SK-N-DZ (cell line): ENCODE results near the gene ALKAL2.

Experiments
- DNase-seq: peaks from one replicate; pipeline ENCODE4 v3.0.0-alpha.2; 2015; ENCODE audit warnings: low spot score

ALKAL2 gene

GRCh38 chr2:271917-272316 is 16.0 kb downstream of the ALKAL2 start:
- no peak for DNase-seq

DNA sequence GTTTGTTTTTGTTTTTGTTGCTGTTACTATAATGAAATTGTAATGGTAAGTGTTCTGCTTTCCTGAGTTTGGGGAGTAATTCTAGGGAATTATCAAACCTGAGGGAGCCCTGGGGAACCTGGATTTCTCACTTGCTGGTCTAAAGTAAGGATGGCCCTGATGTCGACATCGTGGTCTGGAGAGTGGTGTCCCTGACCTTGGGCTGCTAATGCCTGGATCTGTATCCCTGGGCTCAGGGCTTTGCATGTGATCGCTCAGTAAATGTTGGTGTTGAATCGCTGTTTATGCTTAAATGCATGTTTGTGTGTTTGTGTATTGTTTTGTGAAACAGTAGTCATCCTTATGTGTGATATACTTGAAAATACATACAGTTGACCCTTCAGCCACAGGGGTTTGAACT is 17.0 kb downstream of the ALKAL2 start:
- DNase-seq = no peak

DNA sequence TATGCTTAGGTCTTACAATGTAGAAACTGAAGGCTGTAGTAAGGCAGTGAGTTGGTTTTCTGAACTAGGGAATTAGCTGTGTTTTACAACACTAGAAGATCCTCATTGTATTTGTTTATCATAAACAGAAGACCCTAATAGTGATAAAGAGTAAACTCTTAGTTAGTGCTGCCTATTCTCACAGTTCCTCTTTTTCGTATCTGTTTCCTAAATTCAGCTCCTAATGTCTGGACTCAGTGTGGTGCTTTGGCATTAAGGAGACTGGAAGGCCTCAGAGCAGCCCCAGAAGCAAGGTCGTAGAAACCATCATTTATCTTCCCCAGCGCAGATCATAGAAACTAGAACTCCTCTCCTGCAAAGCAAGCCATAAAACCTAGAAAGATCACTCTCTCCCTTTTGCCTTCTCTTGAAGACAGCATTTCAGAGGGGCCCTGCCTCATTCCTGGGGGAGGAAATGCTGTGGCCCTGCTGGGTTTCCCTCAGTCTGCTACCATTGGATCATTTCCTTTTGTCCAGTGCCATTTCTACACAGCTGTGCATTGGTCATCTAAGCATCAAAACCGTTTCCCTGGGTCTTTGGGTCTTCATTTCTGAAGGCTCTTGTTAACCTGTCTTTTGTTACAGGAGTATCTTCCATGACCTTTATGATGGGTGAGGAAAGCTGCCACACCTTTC is 18.4 kb downstream of the ALKAL2 start:
- DNase-seq = no peak

- DNase-seq = no peak
Observed at GRCh38 chr2:268323-268722, 19.6 kb downstream of the ALKAL2 start.

GRCh38 chr2:264493-265468 is 23.1 kb downstream of the ALKAL2 start, which contains the start of gene ACP1:
Gene ACP1, plus strand, starts transcription at chr2:264947. Its CDS starts 18 bp downstream, at chr2:264965.
- peak; percentile 93 for DNase-seq

DNA sequence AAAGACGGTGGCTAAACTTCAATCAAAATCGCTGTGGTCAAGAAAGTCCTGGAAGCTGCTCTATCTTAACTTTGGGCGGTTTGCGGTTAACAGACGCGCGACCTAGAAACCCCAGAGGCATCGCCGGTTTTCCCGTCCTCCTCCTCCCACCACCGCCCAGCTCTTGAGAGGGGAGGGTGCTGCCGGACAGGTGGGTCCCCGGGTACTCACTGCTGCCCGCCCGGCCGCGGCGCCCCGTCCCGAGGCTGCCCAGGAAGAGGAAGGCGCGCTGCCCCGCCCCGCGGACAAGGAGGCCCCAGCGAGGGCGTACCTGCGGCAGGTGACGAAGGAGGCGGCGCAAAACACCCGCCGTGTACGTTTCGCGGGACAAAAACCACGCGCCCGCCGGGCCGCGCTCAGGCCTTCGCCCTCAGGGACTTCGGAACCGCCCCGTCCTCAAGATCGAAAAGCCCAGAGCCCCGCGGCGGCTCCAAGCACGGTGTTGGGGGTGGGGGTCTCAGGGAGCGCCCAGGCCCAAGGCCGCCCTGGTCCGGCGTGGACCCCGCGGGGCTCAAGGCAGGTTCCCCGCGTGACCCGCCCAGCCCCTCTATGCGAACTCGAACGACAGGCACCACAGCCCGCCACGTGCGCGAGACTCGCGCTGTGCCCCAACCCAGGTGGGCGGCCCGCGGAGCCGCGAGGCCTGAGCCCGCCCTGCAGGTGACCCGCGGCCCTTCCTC is 24.0 kb downstream of the ALKAL2 start, which contains the start of gene SH3YL1:
Gene SH3YL1, minus strand, starts transcription at position 259 of the 719 bp plus-strand sequence. Its CDS starts 48 bp downstream, at position 211.
- peak; percentile 11 for DNase-seq

GRCh38 chr2:263022-263738 is 24.7 kb downstream of the ALKAL2 start:
- no peak for DNase-seq

- DNase-seq = no peak
Observed at GRCh38 chr2:262117-262516, 25.8 kb downstream of the ALKAL2 start.

GRCh38 chr2:260507-261161 is 27.3 kb downstream of the ALKAL2 start:
- no peak for DNase-seq

- no peak for DNase-seq
Observed at GRCh38 chr2:259789-260331, 28.0 kb downstream of the ALKAL2 start.

DNA sequence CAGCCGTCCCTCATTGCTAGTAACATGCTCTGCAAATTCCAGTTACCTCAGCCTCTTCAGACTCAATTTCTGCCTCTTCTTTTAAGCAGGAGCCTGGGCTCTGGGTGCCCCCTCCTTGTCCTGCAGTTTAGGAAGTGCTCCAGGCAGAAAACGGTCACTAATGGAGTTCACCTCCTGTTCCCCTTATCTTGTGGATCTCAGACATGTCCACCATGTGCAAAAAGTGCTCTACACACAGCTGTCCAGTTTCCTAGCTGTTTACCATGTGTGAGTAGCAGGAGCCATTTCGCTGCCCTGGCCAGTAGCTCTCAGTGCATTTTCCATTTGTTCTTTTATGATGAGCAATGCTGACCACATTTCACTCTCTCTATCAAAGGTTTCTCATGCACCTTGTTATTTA is 29.0 kb downstream of the ALKAL2 start:
- no peak for DNase-seq

- DNase-seq = no peak
Observed at GRCh38 chr2:257842-258241, 30.0 kb downstream of the ALKAL2 start.

- DNase-seq = no peak
Observed at GRCh38 chr2:257429-257828, 30.5 kb downstream of the ALKAL2 start.

DNA sequence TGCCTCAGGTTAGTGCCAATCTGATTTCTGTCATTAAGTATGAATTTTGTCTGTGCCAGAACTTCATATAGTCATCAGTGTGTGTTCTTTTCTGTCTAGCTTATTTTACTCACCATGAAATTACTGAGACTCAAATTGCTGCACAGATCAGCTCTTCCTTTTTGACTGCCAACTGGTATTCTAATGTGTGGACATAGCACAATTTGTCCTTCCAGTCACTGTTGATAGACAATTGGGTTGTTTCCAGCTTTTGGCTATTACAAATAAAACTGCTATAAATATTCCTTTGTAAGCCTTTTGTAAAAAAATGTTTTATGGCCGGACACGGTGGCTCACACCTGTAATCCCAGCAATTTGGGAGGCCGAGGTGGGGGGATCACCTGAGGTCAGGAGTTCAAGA is 31.8 kb downstream of the ALKAL2 start:
- DNase-seq = no peak

- no peak for DNase-seq
Observed at GRCh38 chr2:255195-255594, 32.7 kb downstream of the ALKAL2 start.

DNA sequence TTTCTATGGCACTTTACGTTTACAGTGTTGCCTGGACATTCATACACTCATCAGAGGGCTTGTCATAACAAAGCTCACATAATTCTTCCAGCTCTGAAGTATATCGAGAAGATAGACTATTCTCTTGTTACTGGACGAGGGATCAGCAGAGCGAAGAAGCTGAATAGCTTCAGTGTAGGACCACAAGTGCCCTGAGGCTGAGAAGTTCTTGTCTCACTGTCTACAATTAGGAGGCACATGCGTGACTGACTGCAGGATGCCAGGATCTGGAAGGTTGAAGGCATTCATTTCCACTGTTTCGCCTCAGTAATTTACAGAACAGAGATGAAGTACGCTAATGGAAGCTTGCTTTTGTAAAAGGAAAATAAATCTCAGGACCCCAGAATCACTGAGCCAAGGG is 33.6 kb downstream of the ALKAL2 start:
- no peak for DNase-seq

- no peak for DNase-seq
Observed at GRCh38 chr2:253202-253638, 34.7 kb downstream of the ALKAL2 start.

DNA sequence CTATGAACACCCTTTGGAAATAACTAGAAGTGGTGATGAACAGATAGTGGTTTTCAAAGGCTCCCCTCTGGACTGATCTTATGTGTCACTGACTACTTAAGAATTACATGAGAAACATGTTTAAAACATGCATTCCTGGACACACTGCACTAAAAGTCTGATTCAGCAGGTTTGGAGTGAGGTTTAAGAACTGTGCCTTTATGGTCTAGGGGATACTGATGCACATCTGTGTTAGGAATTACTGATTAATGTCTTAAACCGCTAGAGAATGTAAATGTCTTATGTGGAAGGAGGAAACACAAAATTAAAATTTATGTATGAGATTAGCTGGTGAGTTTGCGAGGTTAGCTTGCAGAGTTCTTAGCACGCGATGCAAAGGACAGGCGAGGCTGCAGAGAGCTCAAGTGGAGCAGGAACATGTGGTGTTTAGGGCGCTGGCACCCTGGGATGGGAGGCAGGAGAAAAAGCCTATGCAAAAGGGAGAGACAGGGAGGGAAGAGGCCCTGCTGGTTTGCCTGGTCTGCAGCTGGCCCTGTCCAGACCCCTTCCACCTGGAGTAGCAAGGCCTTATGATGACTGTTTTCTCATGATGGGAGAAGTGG is 35.8 kb downstream of the ALKAL2 start:
- no peak for DNase-seq

DNA sequence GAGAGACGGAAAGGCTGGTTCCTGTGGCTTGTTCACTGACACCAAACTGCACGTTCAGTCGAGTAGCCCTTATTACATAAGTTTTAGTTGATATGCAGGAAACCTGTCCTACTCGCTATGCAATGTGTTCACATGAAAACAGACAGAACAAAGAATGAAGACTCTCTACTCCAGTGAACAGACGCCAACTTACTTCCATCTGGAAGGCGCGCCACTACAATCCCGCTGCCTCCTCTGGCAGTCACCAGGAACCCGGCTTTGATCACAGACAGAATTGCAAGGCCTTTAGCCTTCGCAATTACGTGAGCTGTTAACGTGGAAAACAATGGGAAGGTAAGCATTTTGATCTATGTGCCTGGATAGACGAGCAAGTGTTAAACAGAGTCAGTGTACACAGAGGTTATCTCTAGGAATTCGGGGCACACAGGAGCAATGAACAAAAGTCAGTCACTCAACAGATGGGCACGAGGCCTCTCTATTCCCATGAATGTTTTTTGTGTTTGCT is 38.3 kb downstream of the ALKAL2 start:
- DNase-seq = no peak

DNA sequence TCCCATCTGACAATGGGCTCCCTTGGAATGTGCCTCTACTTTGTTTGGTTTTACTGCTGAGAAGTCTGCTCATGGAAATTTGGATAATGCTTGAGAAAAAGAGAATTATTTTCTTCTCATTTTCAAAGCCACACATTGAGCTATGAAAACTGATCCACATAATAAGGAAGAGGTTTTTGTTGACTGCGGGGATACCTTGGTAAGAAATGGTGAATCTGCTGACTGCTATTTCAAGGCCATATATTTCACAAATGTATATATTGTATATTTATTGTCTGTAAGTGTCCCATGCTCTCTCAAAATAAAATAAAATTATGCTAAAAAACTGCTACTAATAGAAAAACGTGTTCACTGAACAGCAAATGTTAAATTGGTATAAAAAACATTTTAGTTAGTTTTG is 39.2 kb downstream of the ALKAL2 start:
- no peak for DNase-seq
